Measurements from ENCODE around the gene PCGF6.
"Not testable (repeated sequence)": the region's sequence is repeated elsewhere in the genome, so short reads cannot be mapped to it uniquely, and the experiment has no call there.

PCGF6 gene

DNA sequence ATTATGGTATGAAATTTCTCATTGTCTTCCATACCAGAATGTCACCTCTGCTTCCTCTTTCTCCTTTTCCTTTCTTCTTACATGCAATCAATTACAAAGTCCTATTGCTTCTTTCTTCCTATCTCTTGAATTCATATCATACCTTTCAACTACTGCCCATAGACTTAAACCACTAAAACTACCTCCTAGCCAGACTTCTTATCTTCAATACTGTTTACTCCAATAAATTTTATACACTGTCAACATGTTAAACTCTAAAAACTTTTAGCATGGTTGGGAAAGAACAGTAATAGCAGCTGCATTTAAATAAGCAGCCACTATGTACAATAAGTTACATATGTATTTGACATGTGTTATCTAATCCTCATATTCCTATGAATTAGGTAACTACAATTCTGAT, 34.9 kb downstream of the PCGF6 start:
- DNase-seq (ENCODE audit: low read depth in 2 of 2): no peak

DNA sequence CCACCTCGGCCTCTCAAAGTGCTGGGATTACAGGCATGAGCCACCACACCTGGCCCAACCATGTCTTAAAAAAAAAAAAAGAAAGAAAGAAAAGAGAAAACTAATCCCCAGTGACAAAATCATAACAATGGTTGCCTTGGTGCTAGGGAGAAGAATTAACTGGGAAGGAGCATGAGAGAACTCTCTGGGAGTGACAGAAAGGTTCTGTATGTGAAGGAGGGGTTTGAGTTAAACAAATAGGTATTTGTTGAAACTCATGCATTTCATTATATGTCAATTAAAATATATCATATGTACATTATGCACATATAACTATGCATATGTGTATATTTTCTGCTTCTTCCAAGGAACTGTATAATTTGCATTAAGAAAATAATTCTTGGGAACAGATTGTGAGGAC, 40.7 kb downstream of the PCGF6 start:
- no peak for DNase-seq (ENCODE audit: low read depth in 2 of 2)

DNA sequence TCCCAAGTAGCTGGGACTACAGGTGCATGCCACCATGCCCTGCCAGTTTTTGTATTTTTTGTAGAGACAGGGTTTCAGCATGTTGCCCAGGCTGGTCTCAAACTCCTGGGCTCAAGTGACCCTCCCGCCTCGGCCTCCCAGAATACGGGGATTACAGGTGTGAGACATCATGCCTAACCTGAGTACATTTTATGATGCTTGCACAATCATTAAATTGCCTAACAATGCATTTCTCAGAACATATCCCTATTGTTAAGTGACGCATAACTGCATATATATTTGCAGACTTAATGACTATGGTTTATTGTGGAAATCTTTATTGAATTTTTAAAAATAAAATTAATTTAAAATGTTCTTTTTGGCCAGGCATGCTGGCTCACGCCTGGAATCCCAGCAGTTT, 43.3 kb downstream of the PCGF6 start:
- DNase-seq (ENCODE audit: low read depth in 2 of 2): no peak

DNA sequence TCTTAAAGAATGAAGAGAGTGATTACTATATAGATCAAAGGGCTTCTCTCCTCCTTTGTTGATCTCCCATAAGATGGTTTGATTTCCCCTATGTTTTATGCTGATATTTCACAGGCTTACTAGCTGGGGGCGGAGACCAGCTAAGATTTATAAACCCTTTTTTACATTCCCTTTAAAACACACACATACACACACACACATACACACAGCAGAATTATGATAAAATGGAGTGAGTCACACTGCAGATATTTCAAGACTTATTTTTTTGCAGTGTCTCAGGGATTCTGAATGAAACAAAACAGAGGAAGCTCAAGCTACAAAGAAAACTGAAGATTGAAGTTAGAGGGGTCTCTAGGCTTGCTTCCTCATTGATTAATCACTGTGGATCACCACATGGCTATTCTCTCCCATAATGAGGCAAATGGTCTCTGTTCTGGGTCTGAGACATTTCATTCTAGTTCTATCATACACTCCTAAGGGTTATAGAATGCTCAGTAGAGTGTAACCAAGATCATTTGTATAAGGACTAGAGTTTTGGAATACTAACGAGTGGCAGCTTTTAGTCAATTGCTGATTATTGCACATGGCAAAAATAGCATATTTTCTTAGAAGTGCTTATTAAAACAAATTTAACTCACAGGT, 55.4 kb downstream of the PCGF6 start:
- DNase-seq (ENCODE audit: low read depth in 2 of 2): no peak

DNA sequence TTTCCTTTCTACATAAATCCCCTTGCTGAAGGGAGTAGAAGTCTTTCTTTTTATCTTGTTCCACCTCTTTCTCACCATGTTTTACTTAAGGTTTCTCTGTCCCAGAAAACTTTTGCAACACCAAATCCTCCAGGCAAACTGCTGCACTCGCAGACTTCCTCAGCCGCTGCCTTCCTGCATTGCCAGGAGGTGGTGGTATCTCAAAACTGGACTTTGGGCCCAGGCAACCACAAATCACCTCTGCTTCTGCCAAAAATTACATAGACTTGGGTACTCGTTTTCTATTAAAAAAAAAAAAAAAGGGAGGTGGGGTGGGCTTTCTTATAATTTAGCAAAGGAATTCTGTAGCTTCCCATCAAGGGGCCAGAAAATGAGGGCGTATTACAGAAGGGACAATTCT, 59.4 kb downstream of the PCGF6 start:
- no peak for DNase-seq (ENCODE audit: low read depth in 2 of 2)

DNA sequence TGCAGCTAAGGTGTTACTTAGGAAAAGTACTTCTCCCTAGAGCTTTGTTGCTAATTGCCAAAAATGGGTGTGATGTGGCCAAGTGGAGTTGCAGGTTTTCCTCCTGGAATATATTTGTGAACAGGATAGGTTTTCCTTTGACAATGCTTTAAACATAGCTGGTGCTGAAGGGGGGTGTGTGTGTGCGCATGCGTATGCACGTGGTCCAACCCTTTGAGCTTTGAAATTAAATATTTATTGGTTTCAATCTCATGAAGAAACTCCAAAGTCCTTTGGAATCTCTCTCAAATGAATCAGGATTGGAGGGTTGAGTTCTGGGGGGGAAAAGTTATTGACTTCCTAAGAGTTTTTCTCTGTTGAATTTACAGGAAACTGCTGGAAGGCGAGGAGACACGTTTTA, 62.9 kb downstream of the PCGF6 start:
- no peak for DNase-seq (ENCODE audit: low read depth in 2 of 2)

DNA sequence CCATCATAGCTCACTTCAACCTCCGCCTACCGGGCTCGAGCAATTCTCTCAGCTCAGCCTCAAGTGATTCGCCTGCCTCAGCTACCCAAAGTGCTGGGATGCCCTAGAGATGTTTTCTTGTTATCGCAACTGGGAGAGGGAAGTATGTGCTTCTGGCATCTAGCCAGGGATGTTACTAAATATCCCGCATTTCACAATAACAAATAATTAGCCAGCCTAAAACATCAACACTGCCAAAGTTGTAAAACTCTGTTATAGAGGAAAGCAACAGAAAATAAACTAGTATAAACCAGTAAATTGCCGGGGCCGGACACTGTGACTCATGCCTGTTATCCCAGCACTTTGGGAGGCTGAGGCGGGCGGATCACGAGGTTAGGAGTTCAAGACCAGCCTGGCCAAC, 66.8 kb downstream of the PCGF6 start:
- DNase-seq (ENCODE audit: low read depth in 2 of 2): no peak

- no peak for DNase-seq (ENCODE audit: low read depth in 2 of 2)
These were observed 68.0 kb downstream of the PCGF6 start for GRCh38 chr10:103282961-103283360.

GRCh38 chr10:103281753-103282152, 69.2 kb downstream of the PCGF6 start:
- no peak for DNase-seq (ENCODE audit: low read depth in 2 of 2)

- DNase-seq (ENCODE audit: low read depth in 2 of 2): no peak
These were observed 70.4 kb downstream of the PCGF6 start for GRCh38 chr10:103280506-103280905.

DNA sequence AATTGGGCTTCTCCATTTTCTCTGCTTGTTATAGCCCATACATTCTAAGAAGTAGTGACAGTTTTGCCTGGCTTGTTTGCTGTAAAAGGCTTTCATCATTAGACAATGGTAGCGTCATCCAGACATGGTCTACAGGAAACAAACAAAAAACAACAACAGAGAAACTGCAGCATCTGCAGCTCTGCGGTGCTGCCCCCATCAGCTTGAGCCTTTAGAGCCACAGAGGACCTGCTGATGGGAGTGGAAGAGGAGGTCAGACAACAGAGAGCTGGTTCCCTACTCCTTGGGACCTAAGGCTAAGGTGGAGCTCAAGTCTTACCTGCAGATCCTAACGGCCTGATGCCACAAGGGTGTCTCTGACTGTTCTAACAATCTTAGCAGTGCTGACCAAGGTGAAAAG, 70.9 kb downstream of the PCGF6 start:
- no peak for DNase-seq (ENCODE audit: low read depth in 2 of 2)

- DNase-seq (ENCODE audit: low read depth in 2 of 2): peak in 1 of 2 donors; percentile 39
These were observed 72.1 kb downstream of the PCGF6 start for GRCh38 chr10:103278862-103279298.

DNA sequence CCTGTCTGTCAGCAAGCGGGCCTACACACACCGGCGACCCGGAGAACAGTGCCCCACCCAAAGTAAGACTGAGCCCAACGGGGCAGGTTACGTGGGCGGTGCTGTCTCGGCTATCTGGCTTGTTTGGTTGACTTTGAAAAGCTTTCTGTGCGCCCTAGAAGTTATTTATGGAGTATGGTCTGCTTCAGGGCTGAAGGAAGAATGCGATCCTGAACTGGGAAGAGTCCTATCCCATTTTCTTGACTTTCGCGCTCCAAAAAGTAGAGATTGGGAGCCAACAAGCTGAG, 72.5 kb downstream of the PCGF6 start:
- no peak for DNase-seq (ENCODE audit: low read depth in 2 of 2)

GRCh38 chr10:103277713-103278536, 73.0 kb downstream of the PCGF6 start:
- no peak for DNase-seq (ENCODE audit: low read depth in 2 of 2)

GRCh38 chr10:103276896-103277712, 73.8 kb downstream of the PCGF6 start, which contains the start of gene INA:
INA (plus strand) TSS chr10:103277138; CDS start chr10:103277212, 74 bp downstream.
- peak in 1 of 2 donors; percentile 24 for DNase-seq (ENCODE audit: low read depth in 2 of 2)

GRCh38 chr10:103276251-103276895, 74.6 kb downstream of the PCGF6 start:
- no peak for DNase-seq (ENCODE audit: low read depth in 2 of 2)

- DNase-seq (ENCODE audit: low read depth in 2 of 2): no peak
These were observed 77.9 kb downstream of the PCGF6 start for GRCh38 chr10:103273041-103273441.

GRCh38 chr10:103265717-103266329, 85.1 kb downstream of the PCGF6 start:
- peak in 1 of 2 donors; percentile 18 for DNase-seq (ENCODE audit: low read depth in 2 of 2)

GRCh38 chr10:103262229-103262628, 88.7 kb downstream of the PCGF6 start:
- DNase-seq (ENCODE audit: low read depth in 2 of 2): no peak

DNA sequence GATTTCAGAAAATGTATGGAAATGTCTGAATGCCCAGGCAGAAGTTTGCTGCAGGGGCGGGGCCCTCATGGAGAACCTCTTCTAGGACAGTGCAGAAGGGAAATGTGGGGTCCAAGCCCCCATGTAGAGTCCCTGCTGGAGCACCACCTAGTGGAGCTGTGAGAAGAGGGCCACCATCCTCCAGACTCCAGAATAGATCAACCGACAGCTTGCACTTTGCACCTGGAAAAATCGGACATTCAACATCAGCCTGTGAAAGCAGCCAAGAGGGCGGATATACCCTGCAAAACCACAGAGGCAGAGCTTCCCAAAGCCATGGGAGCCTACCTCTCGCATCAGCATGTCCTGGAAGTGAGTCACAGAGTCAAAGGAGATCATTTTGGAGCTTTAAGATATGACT, 91.0 kb downstream of the PCGF6 start:
- DNase-seq (ENCODE audit: low read depth in 2 of 2): no peak

GRCh38 chr10:103258928-103259327, 92.0 kb downstream of the PCGF6 start:
- DNase-seq (ENCODE audit: low read depth in 2 of 2): not testable (repeated sequence)

DNA sequence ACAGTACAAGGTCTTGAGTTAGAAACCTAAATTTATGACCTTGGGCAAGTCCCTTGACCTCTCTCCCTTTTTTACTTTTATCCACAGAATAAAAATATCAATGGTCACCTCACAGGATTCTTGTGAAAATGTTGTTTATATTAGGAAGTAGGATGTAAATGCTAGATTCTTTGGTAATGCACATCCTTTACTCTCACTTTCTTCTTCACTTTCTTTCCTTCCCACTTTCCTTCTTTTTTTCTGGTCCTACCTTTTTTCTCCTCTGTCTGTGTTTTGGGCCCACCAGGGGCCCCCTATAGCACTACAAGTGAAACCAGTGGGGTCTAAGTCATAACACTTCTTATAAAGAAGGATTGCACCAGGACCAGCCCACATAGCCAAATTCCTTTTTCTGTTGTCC, 93.1 kb downstream of the PCGF6 start:
- DNase-seq (ENCODE audit: low read depth in 2 of 2): no peak
